Measurements from ENCODE around the gene SNX19. TPM values are rescaled to one million over a fixed set of nuclear protein-coding genes. Genes with fewer than 3 reads are reported as not detected.

SNX19 gene
- total RNA-seq, 1 experiment from 2014 or later, result 79.3 TPM

GRCh38 chr11:130891326-130891725 lies 25.0 kb downstream of the SNX19 start:
- BruUV-seq (replicated peaks), result no TSS peak
- ChIA-PET CTCF (interaction anchor here (0.7 kb wide), 1 partner anchor 466 kb away, joined by 4 read pairs; no protein-coding TSS in a partner anchor), POLR2A (no interaction called here)
- no peak for DNase-seq (ENCODE audit: low read depth, low spot score)
- no peak overlapping the region for H3K4me3 ChIP-seq (ENCODE audit: low read depth in 2 of 2, low read length in 2 of 2)
- no peak for TF ChIP-seq REST (IDR thresholded peaks at IDR 0.05; ENCODE audit: insufficient read depth in 1 of 2, low read depth in 2 of 2, low read length in 1 of 2)
- no peak for TF ChIP-seq CTCF (IDR thresholded peaks at IDR 0.05)
- no peak for TF ChIP-seq SIN3A (IDR thresholded peaks at IDR 0.05; ENCODE audit: borderline replicate concordance, insufficient read depth, low read depth, low read length)
- TF ChIP-seq TCF7L2 (IDR thresholded peaks at IDR 0.05; ENCODE audit: low read depth, low read length), result no peak
- no peak for TF ChIP-seq POLR2AphosphoS5 (IDR thresholded peaks at IDR 0.05; ENCODE audit: low read depth, low read length)
- H3K4me1 ChIP-seq (ENCODE audit: control insufficient read depth, insufficient read depth, low read length), result no peaks in the 10 kb centered on the region
- H3K27me3 ChIP-seq (ENCODE audit: control insufficient read depth, insufficient read depth, low read length), result no peaks in the 10 kb centered on the region
- no peaks in the 10 kb centered on the region for H3K9me3 ChIP-seq (ENCODE audit: control insufficient read depth, insufficient read depth, low read depth, low read length)
- no peak for ATAC-seq
- intact Hi-C loops (cut with micrococcal nuclease; ENCODE audit: unreplicated experiment) (no loop called here), in situ Hi-C loops (cut with HindIII; ENCODE audit: low pct_unique_long_range_greater_than_20kb, low sequenced_read_pairs) (no loop called here)
- H3K27ac ChIP-seq (ENCODE audit: low read length), result no peak overlapping the region
- peaks cover 14% of the 10 kb centered on the region for H3K36me3 ChIP-seq (ENCODE audit: control insufficient read depth, insufficient read depth, low read length)

- H3K9me3 ChIP-seq (ENCODE audit: control insufficient read depth, insufficient read depth, low read depth, low read length), result no peaks in the 10 kb centered on the region
- no peak overlapping the region for H3K27ac ChIP-seq (ENCODE audit: low read length)
- no peak for ATAC-seq
- intact Hi-C loops (cut with micrococcal nuclease; ENCODE audit: unreplicated experiment) (no loop called here), in situ Hi-C loops (cut with HindIII; ENCODE audit: low pct_unique_long_range_greater_than_20kb, low sequenced_read_pairs) (no loop called here)
- no peak overlapping the region for H3K4me3 ChIP-seq (ENCODE audit: low read depth in 2 of 2, low read length in 2 of 2)
- TF ChIP-seq POLR2AphosphoS5 (IDR thresholded peaks at IDR 0.05; ENCODE audit: low read depth, low read length), result no peak
- TF ChIP-seq CTCF (IDR thresholded peaks at IDR 0.05), result no peak
- TF ChIP-seq TCF7L2 (IDR thresholded peaks at IDR 0.05; ENCODE audit: low read depth, low read length), result no peak
- no peak for TF ChIP-seq REST (IDR thresholded peaks at IDR 0.05; ENCODE audit: insufficient read depth in 1 of 2, low read depth in 2 of 2, low read length in 1 of 2)
- no peak for TF ChIP-seq SIN3A (IDR thresholded peaks at IDR 0.05; ENCODE audit: borderline replicate concordance, insufficient read depth, low read depth, low read length)
- H3K36me3 ChIP-seq (ENCODE audit: control insufficient read depth, insufficient read depth, low read length), result peaks cover 17% of the 10 kb centered on the region
- H3K27me3 ChIP-seq (ENCODE audit: control insufficient read depth, insufficient read depth, low read length), result no peaks in the 10 kb centered on the region
- no TSS peak for BruUV-seq (replicated peaks)
- ChIA-PET POLR2A (no interaction called here), CTCF (no interaction called here)
- no peaks in the 10 kb centered on the region for H3K4me1 ChIP-seq (ENCODE audit: control insufficient read depth, insufficient read depth, low read length)
- DNase-seq (ENCODE audit: low read depth, low spot score), result no peak
These were observed 26.1 kb downstream of the SNX19 start for GRCh38 chr11:130890039-130890745.

Data from Panc1 (cell line).